GM18907 (cell line): ENCODE measurements around the gene RFT1.

ENCODE experiments used
- ATAC-seq: cut with Tn5 transposase; IDR thresholded peaks from one replicate; pipeline ENCODE4 v1.9.1; 2021; ENCODE audit warnings: mild to moderate bottlenecking, moderate library complexity; ENCODE audit not compliant: unreplicated experiment

The RFT1 gene

DNA sequence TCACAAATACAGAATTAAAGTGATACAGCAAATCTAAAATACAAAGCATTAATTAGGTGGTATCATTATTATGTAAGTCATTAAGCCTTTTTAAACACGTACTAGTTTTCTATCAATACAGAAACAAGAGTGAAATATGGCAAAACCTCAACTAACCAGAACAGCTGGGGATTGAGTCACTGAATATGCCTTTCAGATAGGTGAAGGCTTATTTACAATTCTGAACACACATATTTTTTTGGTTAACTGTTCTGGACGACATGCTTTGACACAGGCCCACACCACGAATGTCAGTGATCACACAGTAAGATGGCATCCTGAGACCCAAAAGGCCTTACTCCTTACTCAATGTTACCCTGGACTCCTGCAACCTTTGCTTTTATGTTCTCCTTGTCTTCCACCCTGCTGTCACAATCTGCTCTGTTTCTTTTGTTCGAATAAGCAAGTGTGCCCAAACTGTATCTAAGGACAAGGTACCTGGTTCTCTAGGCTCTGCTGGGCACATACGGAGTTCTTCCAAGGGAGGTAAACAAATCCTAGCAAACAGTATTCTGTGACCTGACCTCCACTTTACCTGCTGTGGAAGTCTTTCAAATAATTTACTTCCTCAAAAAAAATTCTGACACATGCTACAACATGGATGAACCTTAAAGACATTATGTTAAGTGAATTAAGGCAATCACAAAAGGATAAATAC, 91.4 kb downstream of the RFT1 start:
- ATAC-seq = no peak
